ENCODE data around the gene RAB29. TPM values are rescaled to one million over a fixed set of nuclear protein-coding genes. Genes with fewer than 3 reads are reported as not detected.
A peak's percentile ranks its signal among the peaks of the same experiment; 100 is the strongest.
"Not testable (repeated sequence)": the region's sequence is repeated elsewhere in the genome, so short reads cannot be mapped to it uniquely, and the experiment has no call there.

Gene RAB29
- total RNA-seq, result 10 to 100 TPM; 16.4 to 26.8 (median 21.2) TPM
- long read RNA-seq, partial matches to known transcripts, result 0 of 11 reads
- long read RNA-seq, other reads (novel, unspliced or antisense), result 6 of 11 reads

GRCh38 chr1:205775015-205775716 lies at the start of gene RAB29:
Gene RAB29 (minus strand): TSS chr1:205775482. CDS start chr1:205774956, 526 bp downstream.
- intact Hi-C loops (cut with DNase I), result no loop called here
- Histone ChIP-seq H3K4me1 (no peaks in the 10 kb centered on the region), H3K36me3 (peaks cover 0 to 4% (median under 1%) of the 10 kb centered on the region in 4 donors), H3K27ac (peak within 1 kb of the TSS; percentile 54 to 78 (median 56)), H3K27me3 (no peaks in the 10 kb centered on the region), H3K4me3 (peak within 1 kb of the TSS; percentile 62 to 80 (median 77)), H3K9me3 (no peaks in the 10 kb centered on the region)
- peak; percentile 79 to 86 (median 83) for DNase-seq
- WGBS (ENCODE audit: insufficient coverage, low coverage, low lambda C conversion rate, missing lambda C conversion rate), result under 1% methylated on average over 20 of the region's 40 CpGs
- ATAC-seq, result peak; percentile 96 to 98 (median 98)
- TF ChIP-seq, protein P1, sequence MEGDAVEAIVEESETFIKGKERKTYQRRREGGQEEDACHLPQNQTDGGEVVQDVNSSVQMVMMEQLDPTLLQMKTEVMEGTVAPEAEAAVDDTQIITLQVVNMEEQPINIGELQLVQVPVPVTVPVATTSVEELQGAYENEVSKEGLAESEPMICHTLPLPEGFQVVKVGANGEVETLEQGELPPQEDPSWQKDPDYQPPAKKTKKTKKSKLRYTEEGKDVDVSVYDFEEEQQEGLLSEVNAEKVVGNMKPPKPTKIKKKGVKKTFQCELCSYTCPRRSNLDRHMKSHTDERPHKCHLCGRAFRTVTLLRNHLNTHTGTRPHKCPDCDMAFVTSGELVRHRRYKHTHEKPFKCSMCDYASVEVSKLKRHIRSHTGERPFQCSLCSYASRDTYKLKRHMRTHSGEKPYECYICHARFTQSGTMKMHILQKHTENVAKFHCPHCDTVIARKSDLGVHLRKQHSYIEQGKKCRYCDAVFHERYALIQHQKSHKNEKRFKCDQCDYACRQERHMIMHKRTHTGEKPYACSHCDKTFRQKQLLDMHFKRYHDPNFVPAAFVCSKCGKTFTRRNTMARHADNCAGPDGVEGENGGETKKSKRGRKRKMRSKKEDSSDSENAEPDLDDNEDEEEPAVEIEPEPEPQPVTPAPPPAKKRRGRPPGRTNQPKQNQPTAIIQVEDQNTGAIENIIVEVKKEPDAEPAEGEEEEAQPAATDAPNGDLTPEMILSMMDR (IDR thresholded peaks at IDR 0.05), result no peak
- TF ChIP-seq POLR2A (IDR thresholded peaks at IDR 0.05), result peak; percentile 50

- Histone ChIP-seq H3K36me3 (no peaks in the 10 kb centered on the region), H3K27me3 (no peaks in the 10 kb centered on the region), H3K27ac (no peak overlapping the region), H3K9me3 (no peaks in the 10 kb centered on the region), H3K4me1 (peaks cover 0 to 5% (median 0%) of the 10 kb centered on the region in 4 donors), H3K4me3 (no peak overlapping the region)
- ATAC-seq, result no peak
- no peak for TF ChIP-seq POLR2A (IDR thresholded peaks at IDR 0.05)
- TF ChIP-seq, protein P1 (IDR thresholded peaks at IDR 0.05), result no peak
- no CpG with 5 or more reads among the region's 5 CpGs for WGBS (ENCODE audit: insufficient coverage, low coverage, low lambda C conversion rate, missing lambda C conversion rate)
- no peak for DNase-seq
- intact Hi-C loops (cut with DNase I), result no loop called here
These were observed 48.9 kb upstream of the RAB29 start for GRCh38 chr1:205824180-205824579.

DNA sequence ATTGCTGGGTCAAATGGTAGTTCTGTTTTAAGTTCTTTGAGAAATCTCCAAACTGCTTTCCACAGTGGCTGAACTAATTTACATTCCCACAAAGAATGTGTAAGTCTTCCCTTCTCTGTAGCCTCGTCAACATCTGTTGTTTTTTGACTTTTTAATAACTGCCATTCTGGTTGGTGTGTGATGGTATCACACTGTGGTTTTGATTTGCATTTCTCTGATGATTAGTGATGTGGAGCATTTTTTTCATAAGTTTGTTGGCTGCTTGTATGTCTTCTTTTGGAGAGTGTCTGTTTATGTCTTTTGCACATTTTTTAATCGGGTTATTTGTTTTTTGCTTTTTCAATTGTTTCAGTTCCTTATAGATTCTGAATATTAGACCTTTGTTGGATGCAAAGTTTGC lies 48.0 kb upstream of the RAB29 start:
- H3K27me3 ChIP-seq; ATAC-seq; H3K36me3 ChIP-seq; H3K4me1 ChIP-seq; H3K27ac ChIP-seq; H3K4me3 ChIP-seq; intact Hi-C loops (cut with DNase I); H3K9me3 ChIP-seq; DNase-seq: not testable (repeated sequence)
- 81% methylated on average over 2 of the region's 2 CpGs for WGBS (ENCODE audit: insufficient coverage, low coverage, low lambda C conversion rate, missing lambda C conversion rate)

- no peaks in the 10 kb centered on the region for H3K36me3 ChIP-seq
- no peak overlapping the region for H3K27ac ChIP-seq
- WGBS (ENCODE audit: insufficient coverage, low coverage, low lambda C conversion rate, missing lambda C conversion rate), result 89% methylated on average over 2 of the region's 2 CpGs
- intact Hi-C loops (cut with DNase I), result no loop called here
- no peak for DNase-seq
- no peak overlapping the region for H3K4me3 ChIP-seq
- TF ChIP-seq, protein P1 (IDR thresholded peaks at IDR 0.05), result no peak
- no peak for TF ChIP-seq POLR2A (IDR thresholded peaks at IDR 0.05)
- peaks cover 0 to 5% (median 0%) of the 10 kb centered on the region in 4 donors for H3K4me1 ChIP-seq
- H3K9me3 ChIP-seq, result no peaks in the 10 kb centered on the region
- no peak for ATAC-seq
- no peaks in the 10 kb centered on the region for H3K27me3 ChIP-seq
These were observed 47.1 kb upstream of the RAB29 start for GRCh38 chr1:205822397-205822796.

DNA sequence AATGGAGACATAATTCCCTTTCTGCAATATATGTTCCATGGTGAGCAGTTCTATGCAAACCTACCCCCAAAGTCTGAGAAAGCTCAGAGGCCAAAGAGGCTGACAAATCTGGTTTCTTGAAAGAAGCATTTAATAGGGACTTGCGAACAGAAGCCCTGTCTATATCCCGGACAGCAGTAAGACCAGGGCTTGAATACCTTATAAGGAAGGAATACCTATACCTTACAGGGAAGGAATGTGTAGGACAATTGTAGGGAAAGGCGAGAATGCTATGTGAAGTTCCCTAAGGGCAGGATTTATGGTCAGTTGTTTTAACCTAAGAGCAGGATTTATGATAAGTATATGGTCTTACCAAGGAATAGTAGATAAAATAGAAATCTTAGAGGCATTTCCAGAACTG lies 42.7 kb upstream of the RAB29 start:
- intact Hi-C loops (cut with DNase I), result no loop called here
- 91% methylated on average over 3 of the region's 3 CpGs for whole genome bisulfite sequencing (ENCODE audit: insufficient coverage, low coverage, low lambda C conversion rate, missing lambda C conversion rate)
- ATAC-seq (no peak), DNase-seq (no peak)
- H3K36me3 ChIP-seq, result no peaks in the 10 kb centered on the region
- no peaks in the 10 kb centered on the region for H3K27me3 ChIP-seq
- TF ChIP-seq, protein P1 (IDR thresholded peaks at IDR 0.05), result no peak
- no peak for TF ChIP-seq POLR2A (IDR thresholded peaks at IDR 0.05)
- H3K9me3 ChIP-seq, result no peaks in the 10 kb centered on the region
- peaks cover 0 to 5% (median 0%) of the 10 kb centered on the region in 4 donors for H3K4me1 ChIP-seq
- H3K4me3 ChIP-seq, result no peak overlapping the region
- no peak overlapping the region for H3K27ac ChIP-seq
